ENCODE data around the gene XXYLT1. TPM values are rescaled to one million over a fixed set of nuclear protein-coding genes. Genes with fewer than 3 reads are reported as not detected.

The XXYLT1 gene
- total RNA-seq, 3 donors from 2014 or later, result 10.0 to 10.7 (median 10.2) TPM

GRCh38 chr3:195146131-195146530 lies 124.8 kb downstream of the XXYLT1 start:
- no peak overlapping the region for H3K4me3 ChIP-seq
- peaks cover 4% of the 10 kb centered on the region for H3K4me1 ChIP-seq (ENCODE audit: low read depth)
- no peaks in the 10 kb centered on the region for H3K9me3 ChIP-seq
- intact Hi-C loops (cut with DNase I, micrococcal nuclease), result loop anchor here in 1 of 2 donors (10.0 kb wide), 1 partner anchor 59 kb away; no protein-coding TSS in a partner anchor
- ATAC-seq, result no peak
- no peak for TF ChIP-seq CTCF (IDR thresholded peaks at IDR 0.05)
- H3K36me3 ChIP-seq (ENCODE audit: low read depth), result no peaks in the 10 kb centered on the region
- no peak for DNase-seq

- ATAC-seq, result no peak
- no peak for TF ChIP-seq CTCF (IDR thresholded peaks at IDR 0.05)
- no peak for DNase-seq
- intact Hi-C loops (cut with DNase I, micrococcal nuclease), result loop anchor here in 1 of 2 donors (10.0 kb wide), 1 partner anchor 59 kb away; no protein-coding TSS in a partner anchor
- no peaks in the 10 kb centered on the region for H3K36me3 ChIP-seq (ENCODE audit: low read depth)
- H3K4me3 ChIP-seq, result no peak overlapping the region
- peaks cover 4% of the 10 kb centered on the region for H3K4me1 ChIP-seq (ENCODE audit: low read depth)
- no peaks in the 10 kb centered on the region for H3K9me3 ChIP-seq
Observed at GRCh38 chr3:195145579-195145978, 125.4 kb downstream of the XXYLT1 start.

GRCh38 chr3:195143221-195143620 lies 127.7 kb downstream of the XXYLT1 start:
- intact Hi-C loops (cut with DNase I, micrococcal nuclease), result loop anchor here in 1 of 2 donors (10.0 kb wide), 1 partner anchor 62 kb away; no protein-coding TSS in a partner anchor
- Histone ChIP-seq H3K4me1 (ENCODE audit: low read depth) (no peaks in the 10 kb centered on the region), H3K36me3 (ENCODE audit: low read depth) (no peaks in the 10 kb centered on the region), H3K9me3 (no peaks in the 10 kb centered on the region), H3K4me3 (no peak overlapping the region)
- DNase-seq, result no peak
- TF ChIP-seq CTCF (IDR thresholded peaks at IDR 0.05), result no peak
- no peak for ATAC-seq

GRCh38 chr3:195142519-195142918 lies 128.4 kb downstream of the XXYLT1 start:
- H3K36me3 ChIP-seq (ENCODE audit: low read depth), result no peaks in the 10 kb centered on the region
- H3K4me3 ChIP-seq, result no peak overlapping the region
- TF ChIP-seq CTCF (IDR thresholded peaks at IDR 0.05), result no peak
- ATAC-seq (no peak), DNase-seq (no peak)
- H3K4me1 ChIP-seq (ENCODE audit: low read depth), result no peaks in the 10 kb centered on the region
- intact Hi-C loops (cut with DNase I, micrococcal nuclease), result loop anchor here in 1 of 2 donors (10.0 kb wide), 1 partner anchor 62 kb away; no protein-coding TSS in a partner anchor
- no peaks in the 10 kb centered on the region for H3K9me3 ChIP-seq

- DNase-seq (no peak), ATAC-seq (no peak)
- no peak overlapping the region for H3K4me3 ChIP-seq
- H3K9me3 ChIP-seq, result no peaks in the 10 kb centered on the region
- H3K4me1 ChIP-seq (ENCODE audit: low read depth), result no peaks in the 10 kb centered on the region
- TF ChIP-seq CTCF (IDR thresholded peaks at IDR 0.05), result no peak
- intact Hi-C loops (cut with DNase I, micrococcal nuclease), result loop anchor here in 1 of 2 donors (10.0 kb wide), 1 partner anchor 64 kb away; no protein-coding TSS in a partner anchor
- H3K36me3 ChIP-seq (ENCODE audit: low read depth), result no peaks in the 10 kb centered on the region
Observed at GRCh38 chr3:195140816-195141793, 129.9 kb downstream of the XXYLT1 start.
